ENCODE data around the gene RHEBL1. TPM values are rescaled to one million over a fixed set of nuclear protein-coding genes. Genes with fewer than 3 reads are reported as not detected.
"Not testable (repeated sequence)": the region's sequence is repeated elsewhere in the genome, so short reads cannot be mapped to it uniquely, and the experiment has no call there.

The RHEBL1 gene
- total and polyA plus RNA-seq, 2 experiments from 2014 or later, result 0.65 to 0.86 TPM

DNA sequence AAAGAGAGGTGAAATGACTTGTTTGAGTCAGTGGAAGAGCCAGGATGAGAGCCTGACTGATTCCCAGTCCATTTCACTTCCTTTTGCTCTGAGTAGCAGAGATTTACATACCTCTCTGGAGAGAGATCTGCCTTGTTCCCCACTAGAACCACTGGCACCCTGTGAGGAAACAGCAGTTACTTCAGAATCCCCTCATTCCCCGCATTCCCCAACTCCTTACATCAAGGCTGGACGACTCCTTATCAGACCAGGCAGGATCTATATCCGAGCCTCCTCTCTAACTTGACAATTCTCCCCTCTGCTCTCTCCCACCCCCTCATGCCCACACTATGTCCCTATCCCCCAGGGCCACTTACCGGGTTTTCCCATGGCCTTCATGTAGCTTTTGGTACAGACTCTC, 3.7 kb downstream of the RHEBL1 start:
- Histone ChIP-seq H3K27me3 (replicated peaks; ENCODE audit: insufficient read depth) (no peaks in the 10 kb centered on the region), H3F3A (ENCODE audit: insufficient read depth) (no peaks in the 10 kb centered on the region), H4K20me1 (ENCODE audit: insufficient read depth) (no peaks in the 10 kb centered on the region), H3K27ac (no peak overlapping the region), H2AFZ (no peak overlapping the region), H3K4me3 (no peak overlapping the region), H3K9me3 (ENCODE audit: low read depth) (no peaks in the 10 kb centered on the region), H3K9ac (no peak overlapping the region), H3K9me2 (ENCODE audit: insufficient read depth) (no peaks in the 10 kb centered on the region), H3K4me2 (ENCODE audit: unreplicated experiment) (no peak overlapping the region), H3K79me2 (ENCODE audit: insufficient read depth) (peaks cover 10% of the 10 kb centered on the region), H3K4me1 (ENCODE audit: insufficient read depth) (no peaks in the 10 kb centered on the region), H3K36me3 (ENCODE audit: low read depth) (no peaks in the 10 kb centered on the region)
- TF ChIP-seq EZH2 (IDR thresholded peaks at IDR 0.05; ENCODE audit: insufficient read depth, poor library complexity, severe bottlenecking) (no peak), EZH2phosphoT487 (IDR thresholded peaks at IDR 0.05; ENCODE audit: insufficient read depth, low read depth) (no peak)
- 80 to 84% methylated on average over 3 to 4 of the region's 4 CpGs for WGBS, 2 experiments (ENCODE audit: low coverage in 1 of 2, low lambda C conversion rate in 2 of 2, missing lambda C conversion rate in 2 of 2)
- DNase-seq, result no peak
- in situ Hi-C loops (cut with MboI), result no loop called here

DNA sequence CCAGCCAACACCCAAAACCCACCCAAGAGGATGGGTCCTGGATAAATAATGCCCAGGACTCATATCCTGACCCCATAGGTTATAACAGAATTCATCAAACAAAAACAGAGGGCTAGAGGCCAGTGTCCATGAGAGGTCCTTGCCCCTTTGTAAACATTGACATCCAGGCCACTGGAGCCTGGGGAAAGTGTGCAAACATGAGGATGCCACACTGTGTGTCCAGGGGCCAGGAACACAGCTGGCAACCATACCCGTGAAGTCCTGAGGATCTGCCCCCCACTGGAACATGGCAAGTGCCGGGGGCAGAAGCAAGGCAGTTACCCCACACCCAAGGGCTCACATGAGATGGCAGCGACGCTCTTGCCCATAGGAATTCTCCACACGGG, 5.0 kb downstream of the RHEBL1 start:
- WGBS, 2 experiments (ENCODE audit: low coverage in 1 of 2, low lambda C conversion rate in 2 of 2, missing lambda C conversion rate in 2 of 2), result 82 to 85% methylated on average over 5 of the region's 5 CpGs
- H3K9ac ChIP-seq, result no peak overlapping the region
- no peaks in the 10 kb centered on the region for H3F3A ChIP-seq (ENCODE audit: insufficient read depth)
- no peaks in the 10 kb centered on the region for H3K9me3 ChIP-seq (ENCODE audit: low read depth)
- H3K27ac ChIP-seq, result no peak overlapping the region
- no peaks in the 10 kb centered on the region for H3K4me1 ChIP-seq (ENCODE audit: insufficient read depth)
- no peak for DNase-seq
- no peak overlapping the region for H3K4me3 ChIP-seq
- H3K9me2 ChIP-seq (ENCODE audit: insufficient read depth), result no peaks in the 10 kb centered on the region
- H3K36me3 ChIP-seq (ENCODE audit: low read depth), result no peaks in the 10 kb centered on the region
- no peaks in the 10 kb centered on the region for H3K27me3 ChIP-seq (replicated peaks; ENCODE audit: insufficient read depth)
- H2AFZ ChIP-seq, result no peak overlapping the region
- no peak overlapping the region for H3K4me2 ChIP-seq (ENCODE audit: unreplicated experiment)
- no peaks in the 10 kb centered on the region for H4K20me1 ChIP-seq (ENCODE audit: insufficient read depth)
- H3K79me2 ChIP-seq (ENCODE audit: insufficient read depth), result peaks cover 21% of the 10 kb centered on the region
- in situ Hi-C loops (cut with MboI), result no loop called here
- TF ChIP-seq EZH2phosphoT487 (IDR thresholded peaks at IDR 0.05; ENCODE audit: insufficient read depth, low read depth) (no peak), EZH2 (IDR thresholded peaks at IDR 0.05; ENCODE audit: insufficient read depth, poor library complexity, severe bottlenecking) (no peak)

DNA sequence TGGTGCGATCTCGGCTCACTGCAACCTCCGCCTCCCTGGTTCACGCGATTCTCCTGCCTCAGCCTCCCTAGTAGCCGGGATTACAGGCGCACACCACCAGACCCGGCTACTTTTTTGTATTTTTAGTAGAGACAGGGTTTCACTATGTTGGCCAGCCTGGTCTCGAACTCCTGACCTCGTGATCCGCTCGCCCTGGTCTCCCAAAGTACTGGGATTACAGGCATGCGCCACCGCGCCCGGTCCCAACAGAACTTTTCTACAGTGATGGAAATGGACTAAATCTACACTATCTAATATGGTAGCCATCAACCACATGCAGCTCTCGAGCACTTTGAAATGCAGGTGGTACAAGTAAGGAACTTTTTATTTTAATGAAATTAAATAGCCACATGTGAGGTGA, 7.9 kb downstream of the RHEBL1 start:
- peaks cover 13% of the 10 kb centered on the region; the same call in 1 of the 2 replicates for H3F3A ChIP-seq (ENCODE audit: insufficient read depth)
- DNase-seq; H3K4me3 ChIP-seq; H3K9ac ChIP-seq; H4K20me1 ChIP-seq (ENCODE audit: insufficient read depth); H3K36me3 ChIP-seq (ENCODE audit: low read depth); H3K9me3 ChIP-seq (ENCODE audit: low read depth); in situ Hi-C loops (cut with MboI); H3K27ac ChIP-seq; H3K27me3 ChIP-seq (replicated peaks; ENCODE audit: insufficient read depth); H3K9me2 ChIP-seq (ENCODE audit: insufficient read depth); H3K4me2 ChIP-seq (ENCODE audit: unreplicated experiment): not testable (repeated sequence)
- peaks cover 11% of the 10 kb centered on the region for H3K4me1 ChIP-seq (ENCODE audit: insufficient read depth)
- H2AFZ ChIP-seq, result peak overlapping the region; percentile 97
- WGBS, 2 experiments (ENCODE audit: low coverage in 1 of 2, low lambda C conversion rate in 2 of 2, missing lambda C conversion rate in 2 of 2), result 76 to 80% methylated on average over 17 of the region's 17 CpGs
- H3K79me2 ChIP-seq (ENCODE audit: insufficient read depth), result peaks cover 49% of the 10 kb centered on the region

DNA sequence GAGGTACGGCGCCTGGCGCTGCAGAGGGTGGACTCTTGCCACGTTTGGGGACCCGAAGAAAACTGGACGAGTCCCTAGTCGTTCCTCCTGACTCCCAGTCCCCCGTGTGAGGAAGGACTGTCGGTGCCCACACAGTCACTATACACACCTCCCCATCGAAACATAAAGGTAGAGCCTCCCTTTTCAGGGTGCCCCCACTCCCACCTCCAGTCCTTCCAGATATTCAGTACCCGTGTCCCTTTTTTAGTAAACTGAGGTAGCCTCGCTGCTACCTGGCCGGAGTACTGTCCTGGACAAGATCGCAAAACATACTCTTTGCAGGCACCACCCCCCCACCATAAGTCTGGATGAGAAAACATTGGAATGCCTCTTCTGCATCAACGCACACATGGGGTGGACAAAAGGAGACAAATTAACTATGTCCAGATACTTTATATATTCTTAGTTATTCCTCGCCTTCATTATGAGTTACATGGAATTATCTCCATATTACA, 8.6 kb downstream of the RHEBL1 start:
- DNase-seq, result peak; percentile 35
- Histone ChIP-seq H3K27me3 (replicated peaks; ENCODE audit: insufficient read depth) (no peaks in the 10 kb centered on the region), H3F3A (ENCODE audit: insufficient read depth) (peaks cover 20% of the 10 kb centered on the region; the same call in 1 of the 2 replicates), H3K79me2 (ENCODE audit: insufficient read depth) (peaks cover 56% of the 10 kb centered on the region), H3K4me2 (ENCODE audit: unreplicated experiment) (peak overlapping the region; percentile 99), H3K36me3 (ENCODE audit: low read depth) (no peaks in the 10 kb centered on the region), H3K27ac (peak overlapping the region; percentile 89), H4K20me1 (ENCODE audit: insufficient read depth) (peaks cover 8% of the 10 kb centered on the region; the same call in 1 of the 2 replicates), H2AFZ (peak overlapping the region; percentile 97), H3K4me1 (ENCODE audit: insufficient read depth) (peaks cover 18% of the 10 kb centered on the region), H3K4me3 (peak overlapping the region; percentile 98), H3K9ac (peak overlapping the region; percentile 95), H3K9me2 (ENCODE audit: insufficient read depth) (no peaks in the 10 kb centered on the region), H3K9me3 (ENCODE audit: low read depth) (no peaks in the 10 kb centered on the region)
- TF ChIP-seq EZH2phosphoT487 (IDR thresholded peaks at IDR 0.05; ENCODE audit: insufficient read depth, low read depth) (no peak), EZH2 (IDR thresholded peaks at IDR 0.05; ENCODE audit: insufficient read depth, poor library complexity, severe bottlenecking) (no peak)
- 0 to 2% methylated on average over 15 to 16 of the region's 16 CpGs for WGBS, 2 experiments (ENCODE audit: low coverage in 1 of 2, low lambda C conversion rate in 2 of 2, missing lambda C conversion rate in 2 of 2)
- in situ Hi-C loops (cut with MboI), result no loop called here

Measured in GM23248 (cell line).